Measurements from ENCODE around the gene PRSS37. TPM values are rescaled to one million over a fixed set of nuclear protein-coding genes. Genes with fewer than 3 reads are reported as not detected.

The PRSS37 gene
- total RNA-seq: not detected in 2 replicates

GRCh38 chr7:141841385-141841784 is at the start of gene PRSS37:
Gene PRSS37 (minus strand): TSS chr7:141841485. CDS start chr7:141841049, 436 bp downstream.

GRCh38 chr7:141789917-141790316 is 51.4 kb downstream of the PRSS37 start, which contains the start of gene TAS2R5:
Gene TAS2R5 (plus strand): TSS chr7:141790217. CDS start chr7:141790362, 145 bp downstream.

Other genes with a start within 250 kb of the PRSS37 start
- gene DENND11, start 139.3 kb downstream of the PRSS37 start, total RNA-seq: 1.6 and 1.7 TPM in 2 replicates
- gene WEE2, start 133.1 kb downstream of the PRSS37 start, total RNA-seq: not detected in 2 replicates
- 208 and 285 TPM in 2 replicates for gene SSBP1, start 103.1 kb downstream of the PRSS37 start, total RNA-seq
- not detected in 2 replicates for gene TAS2R3, start 77.4 kb downstream of the PRSS37 start, total RNA-seq
- not detected in 2 replicates for gene TAS2R4, start 64.8 kb downstream of the PRSS37 start, total RNA-seq
- gene TAS2R5, start 51.3 kb downstream of the PRSS37 start, total RNA-seq: not detected in 2 replicates
- gene OR9A4, start 74.9 kb upstream of the PRSS37 start, total RNA-seq: not detected in 2 replicates
- gene CLEC5A, start 105.5 kb upstream of the PRSS37 start, total RNA-seq: not detected in 2 replicates
- not detected in 2 replicates for gene TAS2R38, start 132.3 kb upstream of the PRSS37 start, total RNA-seq
- gene MGAM, start 154.4 kb upstream of the PRSS37 start, total RNA-seq: 1.8 and 3.5 TPM in 2 replicates

All from myometrial cell (primary cell).